ENCODE measurements around the gene QSOX2. TPM values are rescaled to one million over a fixed set of nuclear protein-coding genes. Genes with fewer than 3 reads are reported as not detected.
"Not testable (repeated sequence)": the region's sequence is repeated elsewhere in the genome, so short reads cannot be mapped to it uniquely, and the experiment has no call there.

Gene QSOX2
- total RNA-seq, 1 experiment from 2014 or later, result 11.3 TPM

DNA sequence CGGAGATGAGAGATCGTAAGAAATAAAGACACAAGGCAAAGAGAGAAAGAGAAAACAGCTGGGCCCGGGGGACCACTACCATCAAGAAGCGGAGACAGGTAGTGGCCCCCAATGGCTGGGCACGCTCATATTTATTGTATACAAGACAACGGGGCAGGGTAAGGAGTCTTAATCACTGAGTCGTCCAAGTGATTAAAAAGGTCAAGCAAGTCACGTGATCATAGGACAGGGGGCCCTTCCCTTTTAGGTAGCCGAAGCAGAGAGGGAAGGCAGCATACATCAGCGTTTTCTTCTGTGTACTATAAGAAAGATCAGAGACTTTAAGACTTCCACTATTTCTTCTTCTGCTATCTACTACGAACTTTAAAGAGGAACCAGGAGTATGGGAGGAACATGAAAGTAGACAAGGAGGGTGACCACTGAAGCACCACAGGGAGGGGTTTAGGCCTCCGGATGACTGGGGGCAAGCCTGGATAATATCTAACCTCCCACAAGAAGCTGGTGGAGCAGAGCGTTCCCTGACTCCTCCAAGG, 24.6 kb upstream of the QSOX2 start:
- no peak for DNase-seq
- Histone ChIP-seq H4K20me1 (ENCODE audit: insufficient read depth, low read depth, low read length) (no peaks in the 10 kb centered on the region), H3K9me3 (ENCODE audit: low read length) (no peaks in the 10 kb centered on the region), H3K4me3 (ENCODE audit: low read length) (no peak overlapping the region), H3K27ac (ENCODE audit: low read length) (no peak overlapping the region), H3K9ac (ENCODE audit: low read length) (no peak overlapping the region), H3K9me2 (replicated peaks; ENCODE audit: insufficient read depth, low read length) (no peaks in the 10 kb centered on the region), H3K27me3 (ENCODE audit: low read length) (no peaks in the 10 kb centered on the region), H3K79me2 (ENCODE audit: low read length) (no peaks in the 10 kb centered on the region), H3K4me1 (ENCODE audit: low read length) (peaks cover 5% of the 10 kb centered on the region), H3K36me3 (ENCODE audit: insufficient read depth, low read length) (no peaks in the 10 kb centered on the region), H3K4me2 (ENCODE audit: low read depth, low read length, poor library complexity, severe bottlenecking) (no peak overlapping the region), H2AFZ (ENCODE audit: low read length) (no peak overlapping the region)

DNA sequence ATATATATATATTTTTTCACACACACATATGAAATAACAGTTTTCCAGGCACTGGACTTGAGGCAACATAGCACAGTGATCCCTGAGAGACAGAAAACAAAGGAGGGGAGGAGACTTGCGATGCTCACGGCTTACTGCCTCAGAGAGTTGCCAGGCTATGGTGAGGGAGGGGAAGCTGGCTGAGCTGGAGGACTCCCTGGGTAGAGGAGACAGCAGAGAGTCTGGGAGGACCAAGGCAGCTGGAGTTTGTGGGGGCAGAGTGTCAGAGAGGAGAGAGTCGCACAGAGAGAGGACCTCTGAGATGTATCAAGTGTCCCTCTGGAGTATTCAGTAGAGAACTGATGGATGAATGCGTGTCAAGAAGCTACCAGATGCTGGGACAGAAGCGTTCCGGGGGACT, 23.1 kb upstream of the QSOX2 start:
- Histone ChIP-seq H3K9me3 (ENCODE audit: low read length) (no peaks in the 10 kb centered on the region), H3K4me3 (ENCODE audit: low read length) (no peak overlapping the region), H3K9me2 (replicated peaks; ENCODE audit: insufficient read depth, low read length) (no peaks in the 10 kb centered on the region), H3K4me2 (ENCODE audit: low read depth, low read length, poor library complexity, severe bottlenecking) (no peak overlapping the region), H3K27ac (ENCODE audit: low read length) (no peak overlapping the region), H4K20me1 (ENCODE audit: insufficient read depth, low read depth, low read length) (no peaks in the 10 kb centered on the region), H3K36me3 (ENCODE audit: insufficient read depth, low read length) (no peaks in the 10 kb centered on the region), H3K4me1 (ENCODE audit: low read length) (peaks cover 5% of the 10 kb centered on the region), H3K79me2 (ENCODE audit: low read length) (no peaks in the 10 kb centered on the region), H3K27me3 (ENCODE audit: low read length) (no peaks in the 10 kb centered on the region), H3K9ac (ENCODE audit: low read length) (no peak overlapping the region), H2AFZ (ENCODE audit: low read length) (no peak overlapping the region)
- DNase-seq, result no peak

DNA sequence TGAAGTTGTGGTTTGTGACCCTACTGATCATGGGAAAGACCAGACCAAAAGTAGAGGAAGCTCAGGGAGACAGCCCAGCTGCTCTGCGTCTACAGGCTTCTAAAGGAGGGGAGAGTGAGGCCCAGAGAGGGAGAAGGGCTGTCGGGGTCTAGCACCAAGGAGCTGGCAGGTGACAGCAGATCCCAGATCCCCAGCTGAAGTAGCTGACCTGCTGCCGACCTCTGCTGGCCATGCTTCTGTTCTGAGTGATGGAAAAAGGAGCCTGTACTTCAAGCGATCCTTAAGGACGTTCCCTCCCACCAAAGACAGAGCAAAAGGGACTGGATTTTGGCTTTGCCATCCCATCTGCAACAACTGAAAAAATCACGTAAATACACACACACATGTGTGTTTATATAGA, 22.7 kb upstream of the QSOX2 start:
- Histone ChIP-seq H2AFZ (ENCODE audit: low read length) (no peak overlapping the region), H3K9ac (ENCODE audit: low read length) (no peak overlapping the region), H3K4me3 (ENCODE audit: low read length) (no peak overlapping the region), H3K36me3 (ENCODE audit: insufficient read depth, low read length) (no peaks in the 10 kb centered on the region), H3K9me2 (replicated peaks; ENCODE audit: insufficient read depth, low read length) (no peaks in the 10 kb centered on the region), H3K4me2 (ENCODE audit: low read depth, low read length, poor library complexity, severe bottlenecking) (no peak overlapping the region), H3K79me2 (ENCODE audit: low read length) (no peaks in the 10 kb centered on the region), H3K9me3 (ENCODE audit: low read length) (no peaks in the 10 kb centered on the region), H3K27me3 (ENCODE audit: low read length) (no peaks in the 10 kb centered on the region), H3K27ac (ENCODE audit: low read length) (no peak overlapping the region), H3K4me1 (ENCODE audit: low read length) (peaks cover 5% of the 10 kb centered on the region), H4K20me1 (ENCODE audit: insufficient read depth, low read depth, low read length) (no peaks in the 10 kb centered on the region)
- no peak for DNase-seq

- no peaks in the 10 kb centered on the region for H3K9me3 ChIP-seq (ENCODE audit: low read length)
- H3K9ac ChIP-seq (ENCODE audit: low read length), result peak overlapping the region; percentile 61
- H3K27me3 ChIP-seq (ENCODE audit: low read length), result no peaks in the 10 kb centered on the region
- H3K36me3 ChIP-seq (ENCODE audit: insufficient read depth, low read length), result no peaks in the 10 kb centered on the region
- H3K27ac ChIP-seq (ENCODE audit: low read length), result no peak overlapping the region
- H3K4me3 ChIP-seq (ENCODE audit: low read length), result peak overlapping the region; percentile 42; the same call in 1 of the 2 replicates
- H3K4me2 ChIP-seq (ENCODE audit: low read depth, low read length, poor library complexity, severe bottlenecking), result peak overlapping the region; percentile 56
- no peaks in the 10 kb centered on the region for H3K9me2 ChIP-seq (replicated peaks; ENCODE audit: insufficient read depth, low read length)
- H3K79me2 ChIP-seq (ENCODE audit: low read length), result no peaks in the 10 kb centered on the region
- peak overlapping the region; percentile 67; the same call in 1 of the 2 replicates for H2AFZ ChIP-seq (ENCODE audit: low read length)
- DNase-seq, result peak; percentile 92
- no peaks in the 10 kb centered on the region for H4K20me1 ChIP-seq (ENCODE audit: insufficient read depth, low read depth, low read length)
- peaks cover 10% of the 10 kb centered on the region for H3K4me1 ChIP-seq (ENCODE audit: low read length)
These were observed 21.9 kb upstream of the QSOX2 start for GRCh38 chr9:136267261-136268111.

- not testable (repeated sequence) for H3K79me2 ChIP-seq (ENCODE audit: low read length); H3K9ac ChIP-seq (ENCODE audit: low read length); H3K9me3 ChIP-seq (ENCODE audit: low read length); H2AFZ ChIP-seq (ENCODE audit: low read length); H3K36me3 ChIP-seq (ENCODE audit: insufficient read depth, low read length); DNase-seq; H3K27ac ChIP-seq (ENCODE audit: low read length); H3K4me2 ChIP-seq (ENCODE audit: low read depth, low read length, poor library complexity, severe bottlenecking); H3K27me3 ChIP-seq (ENCODE audit: low read length); H3K4me3 ChIP-seq (ENCODE audit: low read length); H3K9me2 ChIP-seq (replicated peaks; ENCODE audit: insufficient read depth, low read length); H4K20me1 ChIP-seq (ENCODE audit: insufficient read depth, low read depth, low read length)
- peaks cover 10% of the 10 kb centered on the region for H3K4me1 ChIP-seq (ENCODE audit: low read length)
These were observed 21.0 kb upstream of the QSOX2 start for GRCh38 chr9:136266641-136267040.

DNA sequence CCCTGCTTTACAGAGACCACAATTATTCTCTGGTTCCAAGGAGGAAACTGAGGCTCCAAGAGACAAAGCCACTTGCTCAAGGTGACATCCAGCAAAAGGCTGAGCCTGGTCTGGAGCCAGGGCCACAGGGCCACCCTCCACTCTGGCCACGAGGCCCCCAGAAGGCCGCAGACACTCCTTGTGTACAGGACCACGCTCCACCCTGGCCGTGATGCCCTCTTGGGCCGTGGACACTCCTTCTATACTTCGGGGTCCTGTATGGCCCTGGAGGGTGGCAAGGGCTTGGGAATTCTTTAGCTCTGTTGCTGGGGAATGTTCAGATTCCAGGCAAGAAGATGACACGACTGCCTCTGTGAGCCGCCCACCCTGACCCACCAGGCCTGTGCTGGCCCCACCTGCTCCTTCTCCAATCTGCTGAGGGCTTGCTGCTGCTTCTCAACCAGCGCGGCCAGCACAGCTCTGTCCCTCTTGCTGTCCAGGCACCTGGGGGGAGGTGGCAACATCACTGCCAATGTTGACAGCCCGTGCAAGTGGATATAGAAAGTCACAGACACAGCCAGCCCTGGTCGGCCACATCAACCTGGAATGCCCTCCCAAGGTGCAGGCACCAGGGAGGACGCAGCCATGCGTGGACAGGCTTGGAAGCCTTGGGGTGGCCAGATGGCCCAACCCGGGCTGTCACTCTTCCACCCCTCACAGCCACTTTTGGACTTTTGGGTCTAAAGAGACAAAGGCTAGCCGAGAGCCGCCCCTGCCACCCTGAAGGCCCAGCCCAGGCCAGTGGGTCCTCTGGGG, 20.1 kb upstream of the QSOX2 start:
- Histone ChIP-seq H3K9me3 (ENCODE audit: low read length) (no peaks in the 10 kb centered on the region), H3K4me3 (ENCODE audit: low read length) (no peak overlapping the region), H3K9me2 (replicated peaks; ENCODE audit: insufficient read depth, low read length) (no peaks in the 10 kb centered on the region), H3K79me2 (ENCODE audit: low read length) (no peaks in the 10 kb centered on the region), H3K36me3 (ENCODE audit: insufficient read depth, low read length) (no peaks in the 10 kb centered on the region), H3K27me3 (ENCODE audit: low read length) (no peaks in the 10 kb centered on the region), H2AFZ (ENCODE audit: low read length) (no peak overlapping the region), H3K4me2 (ENCODE audit: low read depth, low read length, poor library complexity, severe bottlenecking) (no peak overlapping the region), H4K20me1 (ENCODE audit: insufficient read depth, low read depth, low read length) (no peaks in the 10 kb centered on the region), H3K9ac (ENCODE audit: low read length) (no peak overlapping the region), H3K27ac (ENCODE audit: low read length) (no peak overlapping the region), H3K4me1 (ENCODE audit: low read length) (peaks cover 10% of the 10 kb centered on the region)
- DNase-seq, result no peak

GRCh38 chr9:136264441-136265405, 19.1 kb upstream of the QSOX2 start:
- H3K79me2 ChIP-seq (ENCODE audit: low read length), result no peaks in the 10 kb centered on the region
- H3K4me2 ChIP-seq (ENCODE audit: low read depth, low read length, poor library complexity, severe bottlenecking), result no peak overlapping the region
- H3K9ac ChIP-seq (ENCODE audit: low read length), result no peak overlapping the region
- H3K27me3 ChIP-seq (ENCODE audit: low read length), result no peaks in the 10 kb centered on the region
- peaks cover 10% of the 10 kb centered on the region for H3K4me1 ChIP-seq (ENCODE audit: low read length)
- no peaks in the 10 kb centered on the region for H3K9me2 ChIP-seq (replicated peaks; ENCODE audit: insufficient read depth, low read length)
- no peaks in the 10 kb centered on the region for H3K9me3 ChIP-seq (ENCODE audit: low read length)
- no peak overlapping the region for H3K27ac ChIP-seq (ENCODE audit: low read length)
- H4K20me1 ChIP-seq (ENCODE audit: insufficient read depth, low read depth, low read length), result no peaks in the 10 kb centered on the region
- DNase-seq, result no peak
- no peak overlapping the region for H2AFZ ChIP-seq (ENCODE audit: low read length)
- H3K36me3 ChIP-seq (ENCODE audit: insufficient read depth, low read length), result no peaks in the 10 kb centered on the region
- H3K4me3 ChIP-seq (ENCODE audit: low read length), result no peak overlapping the region
